OCI-LY1 (cell line): Measurements from ENCODE around the gene LANCL1.

Source experiments
- H2AFZ ChIP-seq: fragments of 200-600 bp; sonication (generic), shearing (Covaris generic); 2 replicates; pipeline ENCODE4 v1.6.0; 2014; ENCODE audit warnings: antibody characterized with exemption, mild to moderate bottlenecking, low read length
- H3F3A ChIP-seq: fragments of 200-600 bp; sonication (generic), shearing (Covaris generic); 2 replicates; pipeline ENCODE4 v1.6.0; 2014; ENCODE audit warnings: mild to moderate bottlenecking, antibody characterized with exemption, low read length, moderate library complexity; ENCODE audit not compliant: insufficient read depth
- H3K27ac ChIP-seq: fragments of 200-600 bp; sonication (generic); 2 replicates; pipeline ENCODE4 v1.5.1; 2014; ENCODE audit warnings: low read length, mixed run types, mild to moderate bottlenecking, low read depth; ENCODE audit not compliant: poor library complexity, severe bottlenecking
- H3K27me3 ChIP-seq: fragments of 200-600 bp; sonication (generic); 2 replicates; pipeline ENCODE4 v1.6.0; 2014; ENCODE audit warnings: antibody characterized with exemption, mild to moderate bottlenecking, low read length, moderate library complexity; ENCODE audit not compliant: insufficient read depth
- H3K36me3 ChIP-seq: fragments of 200-600 bp; sonication (generic); 2 replicates; pipeline ENCODE4 v1.6.1; 2014; ENCODE audit warnings: mild to moderate bottlenecking, antibody characterized with exemption, low read length, moderate library complexity, mixed read lengths; ENCODE audit not compliant: insufficient read depth
- H3K4me1 ChIP-seq: fragments of 200-600 bp; sonication (generic); 2 replicates; pipeline ENCODE4 v1.5.1; 2014; ENCODE audit warnings: mild to moderate bottlenecking, low read length, moderate library complexity; ENCODE audit not compliant: insufficient read depth, severe bottlenecking
- H3K4me2 ChIP-seq: fragments of 200-600 bp; sonication (generic), shearing (Covaris generic); 2 replicates; pipeline ENCODE4 v1.6.1; 2014; ENCODE audit warnings: low read length
- H3K4me3 ChIP-seq: fragments of 200-600 bp; sonication (generic); 2 replicates; pipeline ENCODE4 v1.5.1; 2014; ENCODE audit warnings: low read length, low read depth, mild to moderate bottlenecking, mixed read lengths; ENCODE audit not compliant: poor library complexity, severe bottlenecking
- H3K79me2 ChIP-seq: fragments of 200-600 bp; shearing (Covaris generic); 2 replicates; pipeline ENCODE4 v1.6.1; 2016; ENCODE audit warnings: mixed run types, low read length, mixed read lengths; ENCODE audit not compliant: insufficient read depth
- H3K9ac ChIP-seq: fragments of 200-600 bp; sonication (generic), shearing (Covaris generic); 2 replicates; pipeline ENCODE4 v1.6.1; 2014; ENCODE audit warnings: mild to moderate bottlenecking, low read length, mixed read lengths
- H3K9me2 ChIP-seq: fragments of 200-600 bp; sonication (generic), shearing (Covaris generic); 2 replicates; pipeline ENCODE4 v1.6.1; 2014; ENCODE audit warnings: low read depth, mild to moderate bottlenecking, low read length, mixed read lengths
- H3K9me3 ChIP-seq: fragments of 200-600 bp; shearing (Covaris generic); 2 replicates; pipeline ENCODE4 v1.6.1; 2014; ENCODE audit warnings: low read length, mixed read lengths
- H4K20me1 ChIP-seq: fragments of 200-600 bp; sonication (generic), shearing (Covaris generic); 2 replicates; pipeline ENCODE4 v1.6.0; 2016; ENCODE audit warnings: mild to moderate bottlenecking, low read length; ENCODE audit not compliant: insufficient read depth
- CTCF ChIP-seq: fragments of 200-600 bp; sonication (generic), shearing (Covaris generic); IDR thresholded peaks from 2 replicates; pipeline ENCODE4 v1.5.1; 2017; ENCODE audit warnings: mild to moderate bottlenecking, antibody characterized with exemption, low read length, moderate library complexity, mixed read lengths
- EZH2 ChIP-seq: fragments of 200-600 bp; sonication (generic), shearing (Covaris generic); IDR thresholded peaks from 2 replicates; pipeline ENCODE4 v1.8.0; 2017; ENCODE audit warnings: borderline replicate concordance, mixed run types, mild to moderate bottlenecking, antibody characterized with exemption, low read length, moderate library complexity, mixed read lengths

Gene LANCL1

GRCh38 chr2:210461401-210461800 lies 15.2 kb downstream of the LANCL1 start:
- Histone ChIP-seq H3F3A (no peaks in the 10 kb centered on the region), H3K4me2 (no peak overlapping the region), H3K4me3 (no peak overlapping the region), H2AFZ (no peak overlapping the region), H3K27ac (no peak overlapping the region), H3K9me2 (no peaks in the 10 kb centered on the region), H3K27me3 (no peaks in the 10 kb centered on the region), H3K79me2 (no peaks in the 10 kb centered on the region), H4K20me1 (no peaks in the 10 kb centered on the region), H3K9ac (no peak overlapping the region), H3K9me3 (no peaks in the 10 kb centered on the region), H3K4me1 (no peaks in the 10 kb centered on the region), H3K36me3 (peaks cover 13% of the 10 kb centered on the region)
- TF ChIP-seq EZH2, result no peak
- TF ChIP-seq CTCF, result no peak

- no peak overlapping the region for H3K9ac ChIP-seq
- no peak overlapping the region for H3K4me3 ChIP-seq
- H3K9me3 ChIP-seq, result no peaks in the 10 kb centered on the region
- no peaks in the 10 kb centered on the region for H3K79me2 ChIP-seq
- no peaks in the 10 kb centered on the region for H3K4me1 ChIP-seq
- H2AFZ ChIP-seq, result no peak overlapping the region
- no peaks in the 10 kb centered on the region for H4K20me1 ChIP-seq
- no peaks in the 10 kb centered on the region for H3K9me2 ChIP-seq
- no peak overlapping the region for H3K4me2 ChIP-seq
- no peaks in the 10 kb centered on the region for H3K27me3 ChIP-seq
- H3F3A ChIP-seq, result no peaks in the 10 kb centered on the region
- no peak overlapping the region for H3K27ac ChIP-seq
- no peak for TF ChIP-seq EZH2
- no peak for TF ChIP-seq CTCF
- peaks cover 7% of the 10 kb centered on the region; the same call in 1 of the 2 replicates for H3K36me3 ChIP-seq
These were observed 16.0 kb downstream of the LANCL1 start for GRCh38 chr2:210460322-210461227.

- Histone ChIP-seq H3K9ac (no peak overlapping the region), H3K4me2 (no peak overlapping the region), H3K9me2 (no peaks in the 10 kb centered on the region), H4K20me1 (no peaks in the 10 kb centered on the region), H3K9me3 (no peaks in the 10 kb centered on the region), H3K27me3 (no peaks in the 10 kb centered on the region), H3K4me3 (no peak overlapping the region), H3K27ac (no peak overlapping the region), H3K4me1 (no peaks in the 10 kb centered on the region), H3K36me3 (no peaks in the 10 kb centered on the region), H3F3A (no peaks in the 10 kb centered on the region), H3K79me2 (no peaks in the 10 kb centered on the region), H2AFZ (no peak overlapping the region)
- TF ChIP-seq CTCF, result no peak
- no peak for TF ChIP-seq EZH2
These were observed 16.7 kb downstream of the LANCL1 start for GRCh38 chr2:210459880-210460279.
